GM21723 (cell line): ENCODE results near the gene ATRN.

Source experiments
- ATAC-seq: cut with Tn5 transposase; IDR thresholded peaks from one replicate; pipeline ENCODE4 v1.9.1; 2021; ENCODE audit warnings: mild to moderate bottlenecking, moderate library complexity; ENCODE audit not compliant: unreplicated experiment

The ATRN gene

GRCh38 chr20:3654326-3655130, 183.7 kb downstream of the ATRN start:
- no peak for ATAC-seq

- no peak for ATAC-seq
Measured at GRCh38 chr20:3655131-3655405, 184.2 kb downstream of the ATRN start.

GRCh38 chr20:3658019-3658715, 187.3 kb downstream of the ATRN start:
- no peak for ATAC-seq

GRCh38 chr20:3658716-3659491, 188.1 kb downstream of the ATRN start:
- peak; percentile 94 for ATAC-seq

- ATAC-seq = no peak
Measured at GRCh38 chr20:3659492-3660261, 188.9 kb downstream of the ATRN start.

DNA sequence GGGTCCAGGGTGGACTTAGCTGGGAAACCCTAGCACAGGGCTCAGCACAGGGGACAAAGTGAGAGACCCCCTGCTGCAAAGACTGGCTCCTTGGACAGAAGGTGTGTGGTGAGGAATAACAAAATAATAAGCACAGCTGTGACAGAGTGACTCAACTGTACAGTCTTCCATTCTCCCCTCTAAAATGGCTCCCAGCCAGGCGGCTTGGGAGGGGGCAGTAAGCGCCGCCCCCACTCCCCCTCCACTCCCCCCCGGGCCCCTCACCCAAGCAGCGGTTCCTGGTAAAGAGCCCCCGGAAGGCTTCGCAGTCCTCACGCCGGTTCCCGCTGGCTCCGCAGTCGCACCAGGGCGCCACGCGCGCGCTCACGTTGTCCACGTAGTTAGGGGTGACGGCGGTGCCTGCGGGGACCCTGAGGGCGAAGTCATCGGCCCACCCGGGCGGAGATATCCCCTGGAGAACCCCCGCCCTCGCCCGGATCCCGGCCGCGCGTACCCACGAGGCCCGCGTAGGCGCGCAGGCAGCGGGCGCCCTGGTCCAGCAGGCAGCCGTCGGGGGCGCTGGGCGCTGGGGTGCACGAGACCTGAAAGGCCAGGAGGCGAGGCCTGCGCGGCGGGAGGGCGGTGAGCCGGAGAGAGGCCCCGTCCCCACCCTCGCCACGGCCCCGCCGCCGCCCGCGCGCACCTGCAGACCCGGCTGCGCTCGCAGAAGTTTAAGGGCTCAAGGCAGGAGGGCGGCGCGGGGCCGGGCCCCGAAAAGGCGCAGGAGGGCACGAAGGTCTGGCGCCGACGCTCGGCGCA, 189.6 kb downstream of the ATRN start:
- no peak for ATAC-seq

DNA sequence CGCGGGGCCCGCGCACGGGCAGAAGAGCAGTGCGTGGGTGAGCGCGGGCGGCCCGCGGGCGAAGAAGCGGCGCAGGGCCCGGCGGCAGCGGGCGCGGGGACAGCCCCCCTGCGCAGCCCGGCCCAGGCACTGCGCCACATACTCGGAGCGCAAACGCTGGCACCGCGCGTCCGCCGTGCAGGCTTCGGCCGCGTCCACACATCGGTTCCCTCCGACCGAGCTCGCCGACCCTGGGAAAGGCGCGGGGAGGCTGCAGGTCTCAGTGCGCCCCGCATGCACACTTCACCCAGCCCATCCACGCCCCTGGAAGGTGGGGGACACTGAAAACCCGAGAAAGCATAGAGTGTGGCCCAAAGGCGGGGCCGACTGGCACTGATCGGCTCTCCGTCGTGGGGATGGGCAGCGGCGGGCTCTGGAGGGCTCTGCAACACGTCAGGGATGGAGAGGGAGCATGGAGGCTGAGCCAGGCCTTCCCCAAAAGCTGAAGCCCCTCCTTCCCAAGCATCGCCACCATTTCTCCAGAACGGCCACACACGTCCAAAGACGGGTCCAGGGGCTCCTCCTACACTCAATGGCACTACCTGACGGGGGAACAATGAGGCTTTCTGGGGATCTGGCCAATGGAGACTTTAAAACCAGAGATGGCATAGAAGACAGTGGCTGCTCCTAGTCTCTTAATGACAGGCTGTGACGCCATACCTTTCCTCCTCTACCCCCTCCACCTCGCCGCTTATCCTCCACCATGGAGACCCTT, 190.4 kb downstream of the ATRN start:
- no peak for ATAC-seq

- no peak for ATAC-seq
Measured at GRCh38 chr20:3661814-3662665, 191.2 kb downstream of the ATRN start.

DNA sequence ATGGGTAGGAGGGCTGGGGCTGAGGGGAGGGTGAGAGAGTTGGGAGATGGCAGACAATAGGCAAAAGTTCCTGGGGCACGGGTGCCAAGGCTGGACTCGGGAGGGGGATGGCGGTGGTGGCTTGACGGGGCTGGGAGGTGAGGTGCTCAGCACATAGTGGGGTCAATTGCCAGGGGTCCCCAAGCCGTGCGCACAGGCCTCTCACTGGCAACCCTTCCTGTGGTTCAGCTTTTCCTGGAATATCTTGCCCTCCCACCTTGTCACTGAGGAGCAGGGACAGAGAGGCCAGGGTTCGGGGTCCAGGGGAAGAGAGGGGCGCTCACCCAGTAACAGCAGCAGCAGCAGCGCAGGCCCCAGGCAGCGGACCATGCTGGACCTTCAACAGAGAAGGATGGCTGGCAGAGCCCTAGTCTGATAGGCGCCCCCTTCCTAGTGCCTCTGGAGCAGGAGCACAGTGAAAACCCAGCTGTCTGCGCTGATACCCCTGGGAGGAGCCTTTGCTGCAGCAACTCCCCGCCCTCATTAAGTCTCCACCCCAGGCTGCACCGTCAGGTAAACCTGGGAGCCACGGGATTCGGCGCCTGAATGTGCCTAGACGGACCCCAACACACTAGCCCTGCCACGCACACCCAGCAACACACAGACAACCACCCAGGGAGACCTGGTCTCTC, 192.3 kb downstream of the ATRN start, which contains the start of gene GFRA4:
Gene GFRA4 (minus strand): TSS at position 369 of the 671 bp plus-strand sequence. CDS start 0 bp downstream, at position 369.
- no peak for ATAC-seq

GRCh38 chr20:3663858-3664257, 193.0 kb downstream of the ATRN start:
- no peak for ATAC-seq

DNA sequence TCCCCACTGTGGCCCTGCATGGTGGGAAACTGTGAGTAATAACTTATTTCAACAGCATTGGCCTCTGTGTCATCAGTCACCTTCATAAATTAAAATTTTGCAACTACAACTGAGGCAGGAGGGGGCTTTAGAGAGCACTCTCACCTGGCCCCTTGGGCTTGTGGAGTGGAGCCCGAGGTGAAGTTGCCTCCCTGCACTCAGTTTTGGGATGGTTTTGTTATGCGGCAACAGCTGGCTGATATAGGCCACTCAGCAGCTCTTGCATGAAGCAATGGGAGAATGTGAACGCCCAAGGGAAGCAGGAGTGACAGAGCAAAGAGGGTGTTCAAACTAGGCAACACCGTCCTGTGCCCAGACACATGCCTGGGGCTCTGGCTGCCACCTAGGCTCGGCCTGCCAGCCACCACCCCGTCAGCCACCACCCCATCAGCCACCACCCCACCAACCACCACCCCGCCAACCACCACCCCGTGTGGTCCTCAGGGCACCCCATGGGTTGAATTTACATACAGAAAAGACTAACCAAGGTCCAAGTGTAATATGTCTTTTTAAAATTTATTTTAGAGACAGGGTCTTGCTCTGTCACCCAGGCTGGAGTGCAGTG, 196.7 kb downstream of the ATRN start:
- no peak for ATAC-seq

DNA sequence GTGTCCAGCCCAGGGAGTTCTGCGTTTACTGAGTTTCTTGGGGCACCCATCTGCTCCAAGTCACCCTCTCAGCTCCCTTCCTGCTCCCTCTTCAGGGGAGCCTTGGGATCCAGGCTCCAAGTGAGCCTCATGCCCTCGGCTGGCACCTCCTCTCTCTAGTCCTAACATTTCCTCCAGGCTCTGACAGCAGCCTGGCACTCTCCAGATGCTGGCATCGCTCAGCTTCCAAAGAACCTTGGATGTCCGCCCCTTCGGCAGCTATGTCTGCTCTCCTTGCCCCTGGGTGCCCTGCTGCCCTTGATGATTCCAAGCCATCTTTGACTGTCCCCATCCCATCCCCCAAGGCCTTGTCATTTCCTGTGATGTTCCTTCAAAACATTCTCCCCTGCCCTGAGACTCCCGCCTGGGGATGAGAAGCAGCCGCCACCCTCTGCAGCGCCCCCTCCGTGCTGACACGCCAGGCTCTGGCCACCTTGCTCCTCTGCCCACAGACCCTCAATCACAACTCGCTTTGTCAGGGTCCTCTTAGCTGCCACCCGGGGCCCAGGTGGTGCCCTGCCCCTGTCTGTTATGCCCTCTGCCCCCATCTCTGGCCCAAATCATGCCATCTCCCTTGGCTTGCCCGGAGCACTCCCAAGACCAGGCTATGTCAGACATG, 199.0 kb downstream of the ATRN start:
- ATAC-seq = no peak

- no peak for ATAC-seq
Measured at GRCh38 chr20:3670511-3670910, 199.7 kb downstream of the ATRN start.

GRCh38 chr20:3670945-3671344, 200.1 kb downstream of the ATRN start:
- no peak for ATAC-seq

DNA sequence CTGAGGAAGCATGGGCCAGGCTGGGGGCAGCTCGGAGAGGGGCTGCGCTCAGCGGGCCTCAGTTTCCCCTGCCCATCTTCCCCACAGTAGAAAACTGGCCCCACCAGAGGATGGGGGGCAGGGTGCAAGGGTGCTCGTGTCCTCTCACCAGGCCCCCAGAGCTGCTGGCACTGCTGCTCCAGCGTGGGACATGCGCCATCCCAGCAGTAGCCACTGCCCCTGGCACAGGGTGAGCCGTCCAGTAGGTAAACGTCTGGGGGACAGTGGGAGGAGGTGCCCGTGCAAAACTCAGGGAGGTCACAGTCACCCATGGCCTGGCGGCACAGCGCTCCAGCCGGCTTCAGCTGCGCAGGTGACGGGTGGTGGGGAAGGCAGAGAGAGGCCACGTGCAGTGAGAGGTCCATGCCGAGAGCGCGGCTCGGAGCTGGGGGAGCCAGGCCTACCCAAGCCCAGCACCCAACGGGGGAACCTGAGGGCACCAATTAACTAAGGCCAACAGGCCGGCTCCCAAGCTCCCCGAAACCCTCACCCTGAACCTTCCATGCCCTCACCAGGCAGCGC, 201.2 kb downstream of the ATRN start:
- ATAC-seq = no peak

DNA sequence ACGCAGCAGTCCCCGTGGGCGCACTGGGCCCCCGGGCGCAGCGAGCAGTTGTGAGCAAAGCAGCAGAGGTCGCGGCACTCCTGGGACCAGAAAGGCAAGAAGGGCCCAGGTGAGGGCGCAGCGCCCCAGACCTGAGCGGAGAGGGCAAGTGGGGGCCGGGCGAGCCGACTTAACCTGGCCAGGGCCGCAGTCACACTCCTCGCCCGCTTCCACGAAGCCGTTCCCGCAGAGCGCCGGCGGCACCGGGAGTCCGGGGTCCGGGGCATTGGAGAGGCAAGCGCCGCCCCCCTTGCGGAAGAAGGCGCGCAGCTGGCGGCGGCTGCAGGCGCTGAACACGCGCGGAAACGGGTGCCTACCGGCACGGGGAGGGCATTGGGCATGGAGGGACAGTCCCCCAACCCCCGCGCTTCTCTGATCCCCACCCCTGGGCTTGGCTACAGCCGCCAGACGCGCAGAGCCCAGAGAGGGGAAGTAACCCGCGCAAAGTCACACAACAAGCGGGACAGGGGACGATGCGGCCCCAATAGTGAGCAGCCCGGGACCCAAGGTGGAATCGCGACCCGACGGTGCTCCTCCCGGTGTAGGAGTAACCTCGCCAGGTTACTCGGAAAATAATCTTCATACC, 201.8 kb downstream of the ATRN start:
- ATAC-seq = no peak
